Activated CD8-positive, alpha-beta T cell treated with anti-CD3 and anti-CD28 coated beads, Interleukin-2, amount 10 ng/mL, durations not matched to agents 7 days and 5 days (primary cell): ENCODE data around the gene SHANK3. TPM values are rescaled to one million over a fixed set of nuclear protein-coding genes. Genes with fewer than 3 reads are reported as not detected.
"Not testable (repeated sequence)": the region's sequence is repeated elsewhere in the genome, so short reads cannot be mapped to it uniquely, and the experiment has no call there.

Experiments used
- ATAC-seq: fragments of 150-1000 bp; cut with Tn5 transposase; one replicate; pipeline ENCODE4 v1.10.0; 2021; ENCODE audit warnings: moderate library complexity
- CTCF ChIA-PET: fragments of 350-600 bp; sonication (Branson Sonifier 250); formaldehyde crosslinking; loops from one replicate; lab custom pipeline; 2021; ENCODE audit warnings: antibody characterized with exemption; lab: Charles Lee
- POLR2A ChIA-PET: fragments of 350-600 bp; sonication (Branson Sonifier 250); formaldehyde crosslinking; loops from one replicate; lab custom pipeline; 2021; ENCODE audit warnings: antibody characterized with exemption; lab: Charles Lee
- DNase-seq: peaks from one replicate; pipeline ENCODE4 v3.0.0-alpha.2; 2020
- H3K27ac Mint-ChIP-seq: one replicate; pipeline ENCODE4 v1.8.0; 2021; ENCODE audit warnings: mild to moderate bottlenecking, mixed read lengths
- H3K27me3 Mint-ChIP-seq: one replicate; pipeline ENCODE4 v1.8.0; 2021; ENCODE audit warnings: low read depth, mixed read lengths
- H3K36me3 Mint-ChIP-seq: one replicate; pipeline ENCODE4 v1.8.0; 2021; ENCODE audit warnings: low read depth, mixed read lengths
- H3K4me1 Mint-ChIP-seq: one replicate; pipeline ENCODE4 v1.8.0; 2021; ENCODE audit warnings: low read depth, mixed read lengths
- H3K4me3 Mint-ChIP-seq: one replicate; pipeline ENCODE4 v1.8.0; 2021; ENCODE audit warnings: mild to moderate bottlenecking, mixed read lengths
- H3K9me3 Mint-ChIP-seq: one replicate; pipeline ENCODE4 v1.8.0; 2022; ENCODE audit warnings: mixed read lengths; ENCODE audit not compliant: insufficient read depth
- total RNA-seq, 2 experiments: library from RNA; stranded (reverse); gene quantifications; one replicate each; pipeline ENCODE4 v1.2.3, GENCODE V29; 2021

The SHANK3 gene
- total RNA-seq, 2 experiments from 2014 or later, result 0.05 TPM; not detected in 1

DNA sequence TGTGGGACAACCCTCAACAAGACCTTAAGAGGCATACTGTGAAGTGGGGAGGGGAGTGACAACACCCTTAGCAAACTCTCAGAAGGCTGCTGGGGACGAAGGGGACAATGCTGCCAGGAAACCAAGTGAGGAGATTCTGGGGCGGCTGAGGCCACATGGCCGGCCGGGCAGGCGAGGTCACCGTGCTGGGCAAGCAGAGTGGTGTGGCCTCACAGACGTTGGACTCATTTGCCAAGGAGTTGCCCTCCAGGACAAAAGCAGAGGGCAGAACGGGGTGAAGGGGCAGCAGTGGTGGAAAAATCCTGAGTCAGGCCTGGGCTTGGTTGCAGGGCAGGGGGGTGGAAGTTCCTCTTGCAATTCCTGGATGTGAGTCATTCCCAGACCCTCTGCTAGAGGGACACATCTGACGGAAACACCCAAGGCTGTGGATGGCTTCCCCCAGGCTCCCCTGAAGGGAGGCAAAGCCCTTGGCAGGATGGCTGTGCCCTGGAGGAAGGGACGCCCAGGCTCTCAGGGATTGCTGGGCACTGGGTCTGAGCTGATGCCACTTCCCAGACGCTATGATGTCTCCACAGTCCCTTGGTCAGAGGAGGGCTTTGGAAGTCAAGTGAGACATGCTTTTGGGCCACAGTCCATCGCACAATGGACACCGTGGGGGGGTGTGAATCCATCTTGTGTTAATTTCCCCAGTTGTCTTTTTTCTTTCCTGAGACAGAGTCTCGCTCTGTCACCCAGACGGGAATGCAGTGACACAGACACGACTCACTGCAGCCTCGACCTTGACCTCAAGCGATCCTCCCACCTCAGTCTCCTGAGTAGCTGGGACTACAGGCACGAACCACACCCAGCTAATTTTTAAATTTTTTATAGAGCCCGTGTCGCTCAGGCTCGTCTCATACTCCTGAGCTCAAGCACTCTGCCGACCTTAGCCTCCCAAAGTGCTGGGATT is 16.2 kb upstream of the SHANK3 start:
- H3K9me3 Mint-ChIP-seq, result no peaks in the 10 kb centered on the region
- DNase-seq, result no peak
- H3K36me3 Mint-ChIP-seq, result no peaks in the 10 kb centered on the region
- no peak overlapping the region for H3K4me3 Mint-ChIP-seq
- peaks cover 2% of the 10 kb centered on the region for H3K4me1 Mint-ChIP-seq
- peaks cover 7% of the 10 kb centered on the region for H3K27me3 Mint-ChIP-seq
- H3K27ac Mint-ChIP-seq, result no peak overlapping the region
- ATAC-seq, result no peak
- ChIA-PET POLR2A (no interaction called here), CTCF (no interaction called here)

DNA sequence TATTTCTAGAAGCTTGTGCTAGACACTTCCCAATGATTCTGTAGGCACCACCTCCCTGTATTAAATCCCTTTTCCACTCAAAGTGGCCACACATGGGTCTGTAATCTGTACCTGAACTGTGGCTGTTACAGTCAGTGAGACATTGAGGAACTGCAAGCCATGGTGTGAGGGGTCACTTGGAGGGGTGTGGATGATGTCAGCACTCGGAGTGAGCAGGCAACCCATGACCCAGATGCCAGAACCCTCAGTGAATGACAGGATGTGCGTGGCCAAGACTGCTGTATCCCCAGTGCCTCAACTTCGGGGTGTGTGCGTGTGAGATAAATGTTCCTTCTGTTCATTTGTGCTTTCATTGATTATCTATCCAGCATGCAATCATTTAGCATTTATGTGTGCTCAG is 14.7 kb upstream of the SHANK3 start:
- H3K9me3 Mint-ChIP-seq, result no peaks in the 10 kb centered on the region
- no peaks in the 10 kb centered on the region for H3K36me3 Mint-ChIP-seq
- H3K4me1 Mint-ChIP-seq, result peaks cover 2% of the 10 kb centered on the region
- peaks cover 6% of the 10 kb centered on the region for H3K27me3 Mint-ChIP-seq
- no peak for DNase-seq
- no peak overlapping the region for H3K27ac Mint-ChIP-seq
- ChIA-PET CTCF (no interaction called here), POLR2A (interaction anchor here (0.7 kb wide), 1 partner anchor 524 kb away, joined by 4 read pairs; no protein-coding TSS in a partner anchor)
- ATAC-seq, result no peak
- H3K4me3 Mint-ChIP-seq, result no peak overlapping the region

DNA sequence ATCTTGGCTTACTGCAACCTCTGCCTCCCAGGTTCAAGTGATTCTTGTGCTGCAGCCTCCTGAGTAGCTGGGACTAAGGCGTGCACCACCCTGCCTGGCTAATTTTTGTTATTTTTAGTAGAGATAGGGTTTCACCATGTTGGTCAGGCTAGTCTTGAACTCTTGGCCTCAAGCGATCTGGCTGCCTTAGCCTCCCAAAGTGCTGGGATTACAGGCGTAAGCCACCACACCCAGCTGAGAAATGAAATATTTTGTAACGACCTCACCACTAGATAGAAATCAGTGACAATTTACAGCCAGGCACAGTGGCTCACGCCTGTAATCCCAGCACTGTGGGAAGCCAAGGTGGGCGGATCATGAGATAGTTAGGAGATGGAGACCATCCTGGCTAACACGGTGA is 12.9 kb upstream of the SHANK3 start:
- H3K27ac Mint-ChIP-seq, H3K36me3 Mint-ChIP-seq, CTCF ChIA-PET, DNase-seq, H3K9me3 Mint-ChIP-seq, POLR2A ChIA-PET, H3K4me1 Mint-ChIP-seq, H3K4me3 Mint-ChIP-seq, H3K27me3 Mint-ChIP-seq, ATAC-seq: not testable (repeated sequence)

DNA sequence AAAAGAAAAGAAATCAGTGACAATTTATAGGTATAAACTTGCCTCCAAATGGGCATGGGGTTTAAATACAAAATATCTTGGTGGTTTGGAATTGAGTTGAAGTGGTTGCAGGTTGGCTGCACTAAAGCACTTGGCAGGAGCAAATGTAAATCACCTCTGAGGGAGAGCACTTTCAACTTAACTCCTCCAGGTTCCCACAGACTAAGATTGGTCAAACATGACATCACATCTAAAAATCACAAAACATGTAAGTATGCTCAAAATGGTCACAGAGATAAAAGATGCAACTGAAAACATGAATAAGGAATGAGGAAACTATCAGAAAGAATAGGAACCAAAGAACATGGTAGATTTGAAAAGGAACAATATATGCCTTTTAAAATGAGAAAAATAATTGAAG is 12.3 kb upstream of the SHANK3 start:
- no peak overlapping the region for H3K27ac Mint-ChIP-seq
- ChIA-PET CTCF (no interaction called here), POLR2A (no interaction called here)
- ATAC-seq, result no peak
- H3K4me1 Mint-ChIP-seq, result peaks cover 2% of the 10 kb centered on the region
- H3K27me3 Mint-ChIP-seq, result peaks cover 7% of the 10 kb centered on the region
- no peaks in the 10 kb centered on the region for H3K36me3 Mint-ChIP-seq
- H3K9me3 Mint-ChIP-seq, result no peaks in the 10 kb centered on the region
- H3K4me3 Mint-ChIP-seq, result no peak overlapping the region
- no peak for DNase-seq

DNA sequence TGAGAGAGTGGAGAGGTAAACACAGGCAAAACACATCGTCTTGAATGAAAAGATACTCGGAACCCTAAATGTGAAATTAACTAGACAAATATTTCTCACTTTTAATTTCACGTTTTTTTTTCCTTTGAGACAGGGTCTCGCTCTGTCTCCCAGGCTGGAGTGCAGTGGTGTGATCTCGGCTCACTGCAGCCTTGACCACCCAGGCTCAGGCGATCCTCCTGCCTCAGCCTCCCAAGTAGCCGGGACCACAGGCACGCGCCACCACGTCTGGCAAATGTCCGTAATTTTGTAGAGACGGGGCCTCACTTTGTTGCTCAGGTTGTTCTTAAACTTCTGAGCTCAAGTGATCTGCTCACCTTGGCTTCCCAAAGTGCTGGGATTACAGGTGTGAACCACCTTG is 7.4 kb upstream of the SHANK3 start:
- ATAC-seq, result no peak
- Mint-ChIP-seq H3K27ac (no peak overlapping the region), H3K27me3 (peaks cover 18% of the 10 kb centered on the region), H3K36me3 (no peaks in the 10 kb centered on the region), H3K9me3 (no peaks in the 10 kb centered on the region), H3K4me3 (no peak overlapping the region), H3K4me1 (no peaks in the 10 kb centered on the region)
- CTCF ChIA-PET, result no interaction called here
- POLR2A ChIA-PET, result no interaction called here
- DNase-seq, result no peak

DNA sequence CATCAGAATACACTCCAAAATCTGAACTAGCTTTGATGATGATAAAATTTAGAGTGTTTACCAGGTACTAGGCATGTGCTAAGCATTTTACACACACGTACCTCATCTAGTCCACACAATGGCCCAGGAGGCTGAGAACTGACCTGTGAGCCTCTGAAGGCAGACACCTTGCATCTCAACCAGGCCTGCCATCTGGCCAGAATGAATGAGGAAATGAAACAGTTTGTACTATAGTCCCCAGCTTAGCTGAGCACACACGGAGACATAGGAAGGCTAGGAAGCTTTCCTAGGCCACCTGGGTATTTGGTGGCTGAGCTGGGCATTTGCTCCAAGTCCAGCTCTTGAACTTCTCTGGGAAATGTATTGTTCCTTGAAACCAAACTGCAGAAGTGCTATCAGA is 6.9 kb upstream of the SHANK3 start:
- POLR2A ChIA-PET, result no interaction called here
- no peak for ATAC-seq

DNA sequence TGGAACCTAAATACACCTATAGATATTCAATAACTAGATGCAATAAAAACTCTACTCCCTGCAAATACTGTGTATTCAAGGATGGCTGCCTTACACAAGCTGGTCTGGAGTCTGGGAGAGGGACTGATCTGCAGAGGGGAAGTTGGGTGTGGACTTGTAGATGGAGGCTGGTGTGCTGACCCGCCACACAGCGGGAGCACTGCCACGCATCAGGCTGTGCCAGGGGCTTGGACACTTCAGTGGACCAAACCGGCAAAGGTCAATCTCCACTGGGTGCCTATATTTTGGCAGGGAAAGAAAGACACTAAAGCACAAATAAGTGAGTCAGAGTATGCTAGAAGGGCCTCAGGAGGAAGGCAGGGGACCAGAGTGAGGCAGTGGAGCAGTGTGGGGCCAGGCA is 2.1 kb upstream of the SHANK3 start:
- POLR2A ChIA-PET, result interaction anchor here (0.6 kb wide), 1 partner anchor 33 kb away, joined by 4 read pairs; no protein-coding TSS in a partner anchor
- DNase-seq (no peak), ATAC-seq (no peak)
- Mint-ChIP-seq H3K36me3 (no peaks in the 10 kb centered on the region), H3K4me1 (peaks cover 9% of the 10 kb centered on the region), H3K27me3 (peaks cover 50% of the 10 kb centered on the region), H3K9me3 (no peaks in the 10 kb centered on the region), H3K4me3 (no peak overlapping the region), H3K27ac (no peak overlapping the region)
- CTCF ChIA-PET, result interaction anchor here (1.7 kb wide), 1 partner anchor 21 kb away, joined by 4 read pairs; no protein-coding TSS in a partner anchor

More for the DNA sequence above, 6.9 kb upstream of the SHANK3 start:
- CTCF ChIA-PET, result no interaction called here
- no peaks in the 10 kb centered on the region for H3K9me3 Mint-ChIP-seq
- H3K4me3 Mint-ChIP-seq, result no peak overlapping the region
- H3K36me3 Mint-ChIP-seq, result no peaks in the 10 kb centered on the region
- no peak for DNase-seq
- H3K27ac Mint-ChIP-seq, result no peak overlapping the region
- peaks cover 20% of the 10 kb centered on the region for H3K27me3 Mint-ChIP-seq
- no peaks in the 10 kb centered on the region for H3K4me1 Mint-ChIP-seq

DNA sequence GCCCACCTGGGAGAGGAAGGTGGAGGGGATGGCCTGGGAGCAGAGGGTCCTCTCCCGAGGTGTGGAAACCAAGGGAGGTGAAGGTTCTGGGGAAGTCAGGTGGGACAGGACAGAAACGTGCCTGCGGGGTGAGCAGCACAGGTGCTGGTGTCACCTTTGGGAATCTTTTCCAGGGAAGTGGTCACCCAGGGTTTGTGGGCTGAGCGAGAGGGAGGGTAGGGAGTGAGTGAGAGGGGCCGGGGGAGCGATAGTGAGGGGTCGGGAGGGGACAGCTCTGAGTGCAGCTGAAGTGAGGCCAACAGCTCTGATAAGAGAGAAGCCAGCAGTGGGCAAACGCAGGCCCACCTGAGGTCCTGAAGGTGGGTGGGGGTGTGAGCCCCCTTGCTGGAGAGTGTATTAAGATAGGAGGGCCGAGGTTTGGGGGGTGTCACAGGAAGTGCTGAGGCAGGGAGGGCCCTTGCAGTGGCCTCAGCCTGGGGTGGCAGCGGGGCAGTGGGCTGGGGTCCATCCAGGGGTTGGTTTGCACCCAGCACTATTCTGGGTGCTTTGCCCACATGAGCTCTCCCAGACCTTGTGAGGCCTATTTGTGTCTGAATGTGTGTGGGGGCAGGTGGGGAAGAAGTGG is 1.6 kb upstream of the SHANK3 start:
- H3K36me3 Mint-ChIP-seq, result no peaks in the 10 kb centered on the region
- H3K27me3 Mint-ChIP-seq, result peaks cover 55% of the 10 kb centered on the region
- no peaks in the 10 kb centered on the region for H3K9me3 Mint-ChIP-seq
- H3K27ac Mint-ChIP-seq, result peak overlapping the region; percentile 13
- H3K4me3 Mint-ChIP-seq, result no peak overlapping the region
- DNase-seq, result no peak
- CTCF ChIA-PET, result interaction anchor here (0.5 to 1.7 kb wide), 2 partner anchors 21 kb away, joined by 3 to 4 read pairs; no protein-coding TSS in a partner anchor
- POLR2A ChIA-PET, result no interaction called here
- no peak for ATAC-seq
- peaks cover 9% of the 10 kb centered on the region for H3K4me1 Mint-ChIP-seq

DNA sequence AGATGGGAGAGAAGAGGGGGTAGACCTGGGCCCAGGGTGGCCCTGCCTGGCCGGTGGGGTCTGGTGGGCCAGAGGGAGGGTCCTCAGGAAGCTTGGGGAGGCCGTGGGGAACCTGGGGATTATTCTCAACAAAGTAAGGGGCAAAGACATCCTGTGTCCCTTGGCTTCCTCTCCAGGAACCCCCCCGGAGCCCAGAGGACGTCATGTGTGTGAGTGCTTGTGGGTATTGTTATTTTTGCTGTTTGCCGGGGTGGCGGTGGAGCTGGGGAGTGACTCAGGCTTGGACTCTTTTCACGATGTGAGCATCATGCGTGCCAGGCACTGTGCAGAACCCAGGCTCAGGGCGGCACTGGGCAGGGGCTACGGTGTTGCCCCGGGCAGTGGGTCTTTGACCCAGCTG is 982 bp upstream of the SHANK3 start:
- ChIA-PET CTCF (interaction anchor here (0.5 kb wide), 1 partner anchor 20 kb away, joined by 3 read pairs; no protein-coding TSS in a partner anchor), POLR2A (no interaction called here)
- no peak overlapping the region for H3K4me3 Mint-ChIP-seq
- peaks cover 9% of the 10 kb centered on the region for H3K4me1 Mint-ChIP-seq
- no peaks in the 10 kb centered on the region for H3K9me3 Mint-ChIP-seq
- peaks cover 59% of the 10 kb centered on the region for H3K27me3 Mint-ChIP-seq
- no peaks in the 10 kb centered on the region for H3K36me3 Mint-ChIP-seq
- DNase-seq (no peak), ATAC-seq (no peak)
- H3K27ac Mint-ChIP-seq, result no peak overlapping the region

DNA sequence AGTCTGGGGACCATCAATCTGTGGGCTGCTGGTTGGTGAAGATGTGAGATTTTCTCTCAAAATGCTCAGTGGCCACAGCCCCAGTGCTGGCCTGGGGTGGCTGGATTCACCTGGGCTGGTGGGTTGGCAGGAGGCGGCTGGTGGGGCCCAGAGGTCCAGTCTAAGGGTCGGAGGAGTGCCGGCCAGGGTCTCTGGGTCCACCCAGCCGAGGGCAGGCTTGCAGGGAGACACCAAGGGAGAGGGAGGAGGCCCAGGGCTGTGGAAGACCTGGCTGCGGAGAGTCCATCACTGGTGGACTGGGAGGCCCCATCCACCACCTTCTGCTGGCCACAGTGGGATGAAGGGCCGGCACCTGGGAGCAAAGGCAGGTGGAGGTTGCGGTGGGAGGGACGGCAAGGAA is 582 bp upstream of the SHANK3 start:
- Mint-ChIP-seq H3K27me3 (peaks cover 57% of the 10 kb centered on the region), H3K9me3 (no peaks in the 10 kb centered on the region), H3K27ac (no peak overlapping the region), H3K36me3 (no peaks in the 10 kb centered on the region), H3K4me1 (peaks cover 9% of the 10 kb centered on the region), H3K4me3 (no peak overlapping the region)
- ChIA-PET CTCF (no interaction called here), POLR2A (no interaction called here)
- ATAC-seq (no peak), DNase-seq (no peak)

DNA sequence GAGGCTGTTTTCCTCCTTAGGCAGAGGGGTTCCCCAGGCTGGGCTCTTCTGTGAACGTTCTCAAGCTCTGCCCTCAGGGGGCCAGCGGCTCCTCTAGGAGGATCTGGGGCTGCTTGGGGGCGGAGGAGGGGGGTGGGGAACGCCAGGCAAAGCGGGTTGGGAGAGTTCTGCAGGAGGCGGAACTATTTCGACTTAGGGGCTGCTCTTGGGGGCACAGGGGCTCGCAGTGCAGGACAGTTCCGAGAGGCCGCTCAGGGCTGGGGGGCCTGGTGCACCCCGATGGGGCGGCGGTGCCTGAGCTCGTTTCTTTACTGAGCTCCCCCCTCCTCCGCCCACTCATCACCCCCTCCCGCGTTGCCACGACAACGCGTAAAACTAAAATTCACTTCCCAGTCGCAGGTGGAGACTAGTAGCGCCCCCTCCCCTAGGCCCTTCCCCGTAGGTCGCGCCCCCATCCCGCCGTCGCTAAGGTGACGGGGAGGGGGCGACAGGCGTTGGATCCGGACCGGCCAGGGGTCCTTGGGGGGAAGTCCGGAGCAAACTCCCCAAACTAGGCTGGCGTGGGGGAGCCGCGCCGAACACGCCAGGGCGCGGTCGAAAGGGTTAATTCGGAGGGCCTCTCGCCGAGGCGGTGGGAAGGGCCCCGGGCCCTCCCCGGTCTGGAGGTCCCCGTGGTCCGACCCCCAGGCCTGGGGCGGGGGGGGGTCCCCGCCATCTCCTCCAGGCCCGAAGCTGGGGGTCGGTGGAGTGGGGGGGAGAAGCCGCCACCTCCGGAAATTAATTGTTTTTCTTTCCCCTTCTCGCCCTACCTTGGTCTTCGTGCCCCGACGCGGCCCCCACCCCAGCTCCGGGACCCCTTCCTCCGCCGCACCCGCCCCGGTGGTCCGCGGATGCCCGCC is 857 bp downstream of the SHANK3 start:
- no peak overlapping the region for H3K27ac Mint-ChIP-seq
- POLR2A ChIA-PET, result no interaction called here

More for the DNA sequence above, 857 bp downstream of the SHANK3 start:
- CTCF ChIA-PET, result no interaction called here
- Mint-ChIP-seq H3K9me3 (no peaks in the 10 kb centered on the region), H3K4me3 (peak overlapping the region; percentile 40), H3K27me3 (peaks cover 50% of the 10 kb centered on the region), H3K4me1 (peaks cover 9% of the 10 kb centered on the region), H3K36me3 (no peaks in the 10 kb centered on the region)
- no peak for ATAC-seq
- DNase-seq, result no peak
